Smooth muscle cell (in vitro differentiated cells): Measurements from ENCODE around the gene TNS1. TPM values are rescaled to one million over a fixed set of nuclear protein-coding genes. Genes with fewer than 3 reads are reported as not detected.

Experiments used
- DNase-seq: peaks from one replicate; lab custom pipeline; 2025; ENCODE audit not compliant: unreplicated experiment; lab: John Stamatoyannopoulos, UW
- H2AFZ ChIP-seq: fragments of 200-600 bp; sonication (generic); 2 replicates; pipeline ENCODE4 v1.6.0; 2016; ENCODE audit warnings: antibody characterized with exemption, low read depth, mild to moderate bottlenecking
- H3F3A ChIP-seq: fragments of 200-600 bp; sonication (generic); 2 replicates; pipeline ENCODE4 v1.6.0; 2017; ENCODE audit warnings: antibody characterized with exemption, low read depth
- H3K27ac ChIP-seq: fragments of 200-600 bp; sonication (generic); 2 replicates; pipeline ENCODE4 v1.5.1; 2016; ENCODE audit warnings: low read depth, mild to moderate bottlenecking
- H3K27me3 ChIP-seq: fragments of 200-600 bp; sonication (generic); 2 replicates; pipeline ENCODE4 v1.6.1; 2016; ENCODE audit warnings: low read depth, mild to moderate bottlenecking
- H3K36me3 ChIP-seq: fragments of 200-600 bp; sonication (generic); 2 replicates; pipeline ENCODE4 v1.5.1; 2016; ENCODE audit warnings: low read depth
- H3K4me1 ChIP-seq: fragments of 200-600 bp; sonication (generic); 2 replicates; pipeline ENCODE4 v1.5.1; 2016; ENCODE audit warnings: low read depth
- H3K4me2 ChIP-seq: fragments of 200-600 bp; sonication (generic); 2 replicates; pipeline ENCODE4 v1.6.0; 2016; ENCODE audit warnings: mild to moderate bottlenecking
- H3K4me3 ChIP-seq: fragments of 200-600 bp; sonication (generic); 2 replicates; pipeline ENCODE4 v1.5.1; 2016; ENCODE audit warnings: mild to moderate bottlenecking
- H3K79me2 ChIP-seq: fragments of 200-600 bp; sonication (generic); 2 replicates; pipeline ENCODE4 v1.6.0; 2016; ENCODE audit warnings: low read depth, mild to moderate bottlenecking
- H3K9ac ChIP-seq: fragments of 200-600 bp; sonication (generic); 2 replicates; pipeline ENCODE4 v1.6.0; 2016; ENCODE audit warnings: low read depth
- H3K9me3 ChIP-seq: fragments of 200-600 bp; sonication (generic); replicated peaks from 2 replicates; pipeline ENCODE4 v1.5.1; 2016; ENCODE audit warnings: low read depth
- H4K20me1 ChIP-seq: fragments of 200-600 bp; sonication (generic); 2 replicates; pipeline ENCODE4 v1.6.0; 2016; ENCODE audit warnings: low read depth
- WGBS: methylation state at CpG from one replicate; pipeline ENCODE4 v1.1.7; 2016; ENCODE audit warnings: low lambda C conversion rate; 5-methylcytosine and 5-hydroxymethylcytosine counted together
- polyA plus RNA-seq: library from polyadenylated mRNA; unstranded; fragments of >200 nt; fragmentation: Nextera tagmentation; extraction: Ambion mirVana; gene quantifications from 2 replicates; pipeline ENCODE4 v1.2.1, GENCODE V29; 2016
- total RNA-seq: library from RNA; depleted of rRNA; stranded (reverse); fragments of >200 nt; gene quantifications from 2 replicates; pipeline ENCODE4 v1.2.3, GENCODE V29; 2014
- TF ChIP-seq, protein P1 (sequence below): fragments of 200-600 bp; sonication (generic); IDR thresholded peaks from 2 replicates; pipeline ENCODE4 v1.5.1; 2017; ENCODE audit warnings: borderline replicate concordance, mild to moderate bottlenecking, antibody characterized with exemption; ENCODE audit not compliant: insufficient read depth, poor library complexity, severe bottlenecking

The TNS1 gene
- total and polyA plus RNA-seq, 2 experiments from 2014 or later: 52.3 to 61.5 TPM

DNA sequence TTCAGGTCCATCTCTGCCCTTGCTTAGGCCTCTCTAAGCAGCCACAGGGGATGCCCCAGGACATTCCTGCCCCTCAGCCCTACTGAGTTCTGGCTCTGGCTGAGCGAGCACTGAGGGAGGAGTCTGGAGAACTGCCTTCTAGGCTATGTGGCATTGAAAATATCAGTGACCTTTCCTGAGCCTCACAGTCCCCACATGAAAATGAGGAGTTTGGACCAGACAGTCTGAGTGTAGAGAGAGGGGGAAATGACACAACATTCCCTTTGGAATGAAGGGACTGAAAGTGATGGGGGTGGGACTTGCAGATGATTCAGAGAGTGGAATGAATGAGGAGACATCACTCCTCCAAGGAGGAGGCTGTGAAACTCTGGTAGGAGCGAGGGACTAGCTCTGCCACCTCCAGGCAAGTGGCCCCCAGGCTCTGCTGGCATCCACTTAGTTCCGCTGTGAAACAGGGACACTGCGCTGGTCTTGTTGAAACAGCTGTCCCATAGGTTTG, 8.0 kb downstream of the TNS1 start:
- H3K36me3 ChIP-seq: no peaks in the 10 kb centered on the region
- no peak overlapping the region for H2AFZ ChIP-seq
- TF ChIP-seq, protein P1, sequence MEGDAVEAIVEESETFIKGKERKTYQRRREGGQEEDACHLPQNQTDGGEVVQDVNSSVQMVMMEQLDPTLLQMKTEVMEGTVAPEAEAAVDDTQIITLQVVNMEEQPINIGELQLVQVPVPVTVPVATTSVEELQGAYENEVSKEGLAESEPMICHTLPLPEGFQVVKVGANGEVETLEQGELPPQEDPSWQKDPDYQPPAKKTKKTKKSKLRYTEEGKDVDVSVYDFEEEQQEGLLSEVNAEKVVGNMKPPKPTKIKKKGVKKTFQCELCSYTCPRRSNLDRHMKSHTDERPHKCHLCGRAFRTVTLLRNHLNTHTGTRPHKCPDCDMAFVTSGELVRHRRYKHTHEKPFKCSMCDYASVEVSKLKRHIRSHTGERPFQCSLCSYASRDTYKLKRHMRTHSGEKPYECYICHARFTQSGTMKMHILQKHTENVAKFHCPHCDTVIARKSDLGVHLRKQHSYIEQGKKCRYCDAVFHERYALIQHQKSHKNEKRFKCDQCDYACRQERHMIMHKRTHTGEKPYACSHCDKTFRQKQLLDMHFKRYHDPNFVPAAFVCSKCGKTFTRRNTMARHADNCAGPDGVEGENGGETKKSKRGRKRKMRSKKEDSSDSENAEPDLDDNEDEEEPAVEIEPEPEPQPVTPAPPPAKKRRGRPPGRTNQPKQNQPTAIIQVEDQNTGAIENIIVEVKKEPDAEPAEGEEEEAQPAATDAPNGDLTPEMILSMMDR: no peak
- peaks cover 31% of the 10 kb centered on the region for H3F3A ChIP-seq
- peak overlapping the region; percentile 78 for H3K4me2 ChIP-seq
- H3K27me3 ChIP-seq: no peaks in the 10 kb centered on the region
- H3K27ac ChIP-seq: peak overlapping the region; percentile 98
- H3K9me3 ChIP-seq: no peaks in the 10 kb centered on the region
- H4K20me1 ChIP-seq: peaks cover 69% of the 10 kb centered on the region
- no peak overlapping the region for H3K4me3 ChIP-seq
- peaks cover 22% of the 10 kb centered on the region for H3K4me1 ChIP-seq
- 25% methylated on average over 4 of the region's 4 CpGs for WGBS
- peak overlapping the region; percentile 87 for H3K9ac ChIP-seq
- no peak for DNase-seq
- H3K79me2 ChIP-seq: peaks cover 59% of the 10 kb centered on the region

DNA sequence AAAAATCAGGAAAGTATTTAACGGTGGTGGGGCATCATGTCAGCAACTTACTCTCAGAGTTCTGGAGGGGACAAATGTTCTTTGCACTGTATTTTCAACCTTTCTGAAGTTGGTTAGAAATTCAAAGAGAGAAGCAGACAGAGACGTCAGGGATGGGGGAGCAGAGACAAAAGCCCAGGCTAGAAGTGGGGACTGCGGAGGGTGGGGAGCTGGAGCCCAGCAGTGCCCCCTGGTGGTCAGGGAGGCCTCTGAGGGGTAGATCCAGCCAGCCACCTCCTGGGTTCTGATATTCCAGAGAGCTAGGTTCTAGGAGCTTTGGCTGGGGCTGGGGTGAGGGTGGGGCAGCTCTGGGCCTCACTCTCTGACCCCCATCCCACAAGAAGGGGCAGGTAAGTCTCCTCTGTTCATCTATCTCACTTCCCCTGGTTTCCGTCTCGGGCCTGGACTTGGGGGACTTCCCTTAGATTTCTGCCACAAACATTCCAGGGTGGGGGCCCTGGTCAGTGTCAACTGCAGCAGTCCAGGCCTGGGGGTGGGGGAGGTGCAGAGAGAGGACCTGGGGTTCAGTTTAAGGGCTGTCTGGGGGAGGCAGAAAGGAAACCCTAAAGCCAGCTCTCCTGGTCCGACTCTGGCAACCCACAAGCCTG, 8.9 kb downstream of the TNS1 start:
- H3K9ac ChIP-seq: peak overlapping the region; percentile 87
- H3K4me3 ChIP-seq: no peak overlapping the region
- no peaks in the 10 kb centered on the region for H3K27me3 ChIP-seq
- H3K79me2 ChIP-seq: peaks cover 50% of the 10 kb centered on the region
- peaks cover 31% of the 10 kb centered on the region for H3F3A ChIP-seq
- WGBS: 26% methylated on average over 5 of the region's 6 CpGs
- H2AFZ ChIP-seq: no peak overlapping the region
- TF ChIP-seq, protein P1: peak; percentile 92
- peak overlapping the region; percentile 98 for H3K27ac ChIP-seq
- DNase-seq: peak; percentile 38
- no peaks in the 10 kb centered on the region for H3K36me3 ChIP-seq
- peaks cover 69% of the 10 kb centered on the region for H4K20me1 ChIP-seq
- no peaks in the 10 kb centered on the region for H3K9me3 ChIP-seq
- peak overlapping the region; percentile 71 for H3K4me2 ChIP-seq
- H3K4me1 ChIP-seq: peaks cover 22% of the 10 kb centered on the region

DNA sequence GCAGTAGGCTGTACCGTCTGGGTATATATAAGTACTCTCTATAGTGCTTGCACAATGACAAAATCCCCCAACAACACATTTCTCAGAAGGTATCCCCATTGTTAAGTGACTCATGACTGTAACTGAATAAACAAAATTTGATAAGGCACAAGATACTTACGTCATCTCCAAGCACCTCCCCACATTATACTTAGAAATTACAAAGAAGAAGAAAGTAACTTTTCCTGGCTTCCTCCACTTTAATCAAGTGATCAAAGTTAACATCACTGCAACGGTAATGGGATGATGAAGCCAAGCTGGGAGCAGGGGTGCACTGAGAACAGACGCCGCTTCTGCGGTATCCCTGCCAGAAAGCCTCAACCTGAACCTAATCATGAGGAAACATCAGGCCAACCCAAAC, 9.7 kb downstream of the TNS1 start:
- Histone ChIP-seq H4K20me1 (peaks cover 70% of the 10 kb centered on the region), H3K36me3 (no peaks in the 10 kb centered on the region), H3K4me1 (peaks cover 22% of the 10 kb centered on the region), H3K9ac (peak overlapping the region; percentile 87), H3K27ac (peak overlapping the region; percentile 98), H3K79me2 (peaks cover 45% of the 10 kb centered on the region), H3K4me3 (no peak overlapping the region), H3K9me3 (no peaks in the 10 kb centered on the region), H3K27me3 (no peaks in the 10 kb centered on the region), H3K4me2 (peak overlapping the region; percentile 20), H3F3A (peaks cover 31% of the 10 kb centered on the region), H2AFZ (no peak overlapping the region)
- DNase-seq: no peak
- 87% methylated on average over 6 of the region's 6 CpGs for WGBS
- TF ChIP-seq, protein P1: no peak

DNA sequence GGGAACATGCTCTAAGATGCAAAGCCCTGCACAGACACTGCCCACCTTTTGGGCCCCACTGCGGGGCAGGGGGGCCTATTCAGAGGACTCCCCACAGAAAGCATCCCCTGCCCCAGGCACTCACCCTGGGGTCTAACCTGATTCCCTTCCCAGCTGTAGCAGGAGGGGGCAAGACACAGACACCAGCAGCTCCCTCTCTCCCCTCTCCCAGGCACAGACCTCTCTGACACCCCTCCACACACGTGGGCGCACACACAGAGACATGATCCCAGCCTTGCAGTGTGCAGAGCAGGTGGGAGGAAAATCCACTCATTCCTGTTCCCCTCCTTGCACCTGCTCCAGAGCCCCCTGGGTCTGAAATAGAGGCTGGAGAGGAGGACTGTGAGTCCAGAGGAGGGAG, 10.7 kb downstream of the TNS1 start:
- Histone ChIP-seq H3K4me3 (no peak overlapping the region), H2AFZ (no peak overlapping the region), H3K9me3 (no peaks in the 10 kb centered on the region), H4K20me1 (peaks cover 70% of the 10 kb centered on the region), H3K9ac (no peak overlapping the region), H3F3A (peaks cover 27% of the 10 kb centered on the region), H3K27me3 (no peaks in the 10 kb centered on the region), H3K4me1 (peaks cover 21% of the 10 kb centered on the region), H3K4me2 (no peak overlapping the region), H3K27ac (no peak overlapping the region), H3K79me2 (peaks cover 45% of the 10 kb centered on the region), H3K36me3 (no peaks in the 10 kb centered on the region)
- WGBS: 94% methylated on average over 3 of the region's 3 CpGs
- TF ChIP-seq, protein P1: no peak
- no peak for DNase-seq
